HG03108 (cell line): ENCODE data around the gene C22orf42.
"Not testable (repeated sequence)": the region's sequence is repeated elsewhere in the genome, so short reads cannot be mapped to it uniquely, and the experiment has no call there.

Experiments used
- ATAC-seq: cut with Tn5 transposase; IDR thresholded peaks from one replicate; pipeline ENCODE4 v1.9.1; 2021; ENCODE audit warnings: moderate library complexity; ENCODE audit not compliant: unreplicated experiment

The C22orf42 gene

GRCh38 chr22:32185821-32186220 is 26.7 kb upstream of the C22orf42 start:
- no peak for ATAC-seq

- no peak for ATAC-seq
Observed at GRCh38 chr22:32183625-32184024, 24.5 kb upstream of the C22orf42 start.

GRCh38 chr22:32181043-32181442 is 21.9 kb upstream of the C22orf42 start:
- ATAC-seq, result no peak

GRCh38 chr22:32177221-32177765 is 18.2 kb upstream of the C22orf42 start:
- ATAC-seq, result no peak

GRCh38 chr22:32175683-32176644 is 16.9 kb upstream of the C22orf42 start:
- ATAC-seq, result no peak

GRCh38 chr22:32175115-32175514 is 16.0 kb upstream of the C22orf42 start:
- no peak for ATAC-seq

GRCh38 chr22:32165681-32166080 is 6.6 kb upstream of the C22orf42 start:
- ATAC-seq, result no peak

DNA sequence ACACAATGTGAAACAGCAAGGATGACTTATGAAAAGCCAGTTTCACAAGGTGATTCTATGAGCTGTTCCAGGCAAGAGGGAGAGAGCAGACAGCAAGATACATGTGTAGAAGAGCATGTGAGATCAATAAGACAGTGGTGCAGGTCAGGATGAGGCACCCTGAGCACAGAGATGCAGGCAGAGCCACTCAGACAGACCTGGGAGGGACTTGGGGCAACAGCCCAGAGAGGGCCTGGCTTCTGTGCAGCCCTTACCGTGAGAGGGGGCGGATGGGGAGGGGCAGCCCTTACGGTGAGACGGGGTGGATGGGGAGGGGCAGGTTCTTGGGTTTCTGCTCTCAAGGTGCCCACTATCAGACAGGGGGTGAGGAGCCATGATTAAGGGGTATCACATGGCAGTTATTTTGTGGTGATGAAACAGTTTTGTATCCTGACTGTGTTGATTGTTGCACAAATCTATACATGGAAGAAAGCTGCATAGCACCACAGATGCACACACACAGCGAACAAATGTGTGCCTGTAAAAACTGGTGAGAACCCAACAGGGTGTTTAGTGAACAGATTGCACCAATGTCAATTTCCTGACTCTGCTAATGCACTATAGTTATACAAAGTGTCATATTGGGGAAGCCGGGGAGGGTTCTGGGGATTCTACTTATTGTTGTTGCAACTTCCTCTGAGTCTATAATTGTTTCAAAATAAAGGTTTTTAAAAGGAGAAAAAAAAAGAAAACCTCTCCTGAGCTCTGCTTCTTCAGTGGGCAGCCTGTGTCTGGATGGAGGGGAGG is 5.2 kb upstream of the C22orf42 start:
- ATAC-seq, result no peak

DNA sequence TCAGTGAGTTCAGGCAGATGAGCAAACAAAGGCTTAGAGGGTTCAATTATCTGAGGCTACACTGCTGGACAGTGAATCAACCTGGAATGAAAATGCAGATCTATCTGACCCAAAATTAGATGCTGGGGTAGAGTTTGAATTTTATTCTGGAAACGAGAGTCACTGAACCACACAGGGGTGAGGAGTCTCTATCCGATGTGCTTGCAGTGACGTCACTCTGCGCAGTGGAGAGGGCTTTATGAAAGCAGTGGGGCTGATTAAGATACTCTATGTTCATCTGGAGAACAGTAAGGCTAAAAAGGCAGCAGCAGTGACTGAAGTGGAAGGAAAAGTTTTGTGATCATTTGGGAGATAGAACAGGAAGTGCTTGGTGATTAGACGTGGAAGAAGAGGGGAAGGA is 1.3 kb upstream of the C22orf42 start:
- ATAC-seq, result not testable (repeated sequence)

- ATAC-seq, result not testable (repeated sequence)
Observed at GRCh38 chr22:32157632-32158031, 1.5 kb downstream of the C22orf42 start.

DNA sequence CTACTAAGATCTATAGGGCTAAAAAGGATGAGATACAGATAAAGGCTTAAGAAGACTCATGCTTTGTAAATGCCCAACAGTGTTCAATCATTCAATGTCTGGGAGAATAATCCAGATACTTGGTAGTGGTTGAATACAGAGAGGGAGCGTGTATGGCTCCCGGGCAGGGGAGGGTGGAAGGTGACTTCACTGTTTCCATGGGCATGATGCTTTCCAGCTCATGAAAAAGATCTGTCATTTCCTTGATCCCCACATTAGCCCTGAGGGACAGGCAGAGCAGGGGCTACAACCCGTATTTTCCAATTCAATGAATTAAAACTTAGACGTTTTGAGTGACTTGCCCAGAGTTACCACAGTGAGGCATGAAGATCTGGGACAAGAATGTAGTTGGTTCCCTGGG is 4.4 kb downstream of the C22orf42 start:
- not testable (repeated sequence) for ATAC-seq

- ATAC-seq, result not testable (repeated sequence)
Observed at GRCh38 chr22:32151641-32152040, 7.5 kb downstream of the C22orf42 start.

GRCh38 chr22:32150647-32151046 is 8.5 kb downstream of the C22orf42 start:
- ATAC-seq, result not testable (repeated sequence)

GRCh38 chr22:32148372-32148771 is 10.7 kb downstream of the C22orf42 start:
- ATAC-seq, result not testable (repeated sequence)

GRCh38 chr22:32147128-32147527 is 12.0 kb downstream of the C22orf42 start:
- not testable (repeated sequence) for ATAC-seq

GRCh38 chr22:32144496-32145274 is 14.4 kb downstream of the C22orf42 start:
- ATAC-seq, result no peak

GRCh38 chr22:32142600-32142999 is 16.5 kb downstream of the C22orf42 start:
- no peak for ATAC-seq

- not testable (repeated sequence) for ATAC-seq
Observed at GRCh38 chr22:32140688-32141087, 18.4 kb downstream of the C22orf42 start.

DNA sequence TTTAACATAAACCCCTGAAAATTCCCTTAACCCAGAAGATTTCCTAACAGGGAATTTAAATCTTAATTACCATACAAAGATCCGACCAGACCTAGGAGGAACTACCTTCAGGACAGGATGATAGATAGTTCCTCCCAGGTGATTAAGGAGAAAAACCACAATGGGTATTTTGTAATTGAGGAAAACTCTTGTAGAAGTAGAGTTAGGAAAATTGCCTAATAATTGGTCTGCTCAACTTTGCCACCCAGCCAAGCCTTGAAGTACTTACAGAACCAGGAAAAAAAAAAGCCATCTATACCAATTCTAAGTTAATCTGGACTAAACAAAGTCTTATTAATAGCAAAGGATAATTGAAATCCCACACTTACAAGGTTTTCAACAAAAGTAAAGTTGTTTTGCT is 20.5 kb downstream of the C22orf42 start:
- ATAC-seq, result not testable (repeated sequence)

DNA sequence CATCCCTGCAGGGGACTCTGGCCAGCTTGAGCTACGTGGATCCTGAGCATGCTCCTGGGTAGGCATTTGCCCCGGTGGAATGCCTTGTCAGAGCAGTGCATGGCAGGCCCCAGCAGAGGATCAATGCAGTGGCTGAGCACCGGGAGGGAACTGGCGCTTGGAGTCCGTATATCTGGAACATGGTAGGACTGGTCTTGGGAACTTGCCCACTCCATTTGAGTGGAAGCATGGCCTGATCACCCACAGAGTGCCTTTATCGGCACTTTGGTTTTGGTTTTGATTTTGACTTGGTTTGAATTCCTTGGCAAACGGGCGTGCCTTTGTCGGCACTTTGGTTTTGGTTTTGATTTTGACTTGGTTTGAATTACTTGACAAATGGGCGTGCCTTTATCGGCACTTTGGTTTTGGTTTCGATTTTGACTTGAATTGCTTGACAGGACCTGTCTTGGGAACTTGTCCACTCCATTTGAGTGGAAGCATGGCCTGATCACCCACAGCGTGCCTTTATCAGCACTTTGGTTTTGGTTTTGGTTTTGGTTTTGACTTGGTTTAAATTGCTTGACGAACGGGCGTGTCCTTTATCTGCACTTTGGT is 21.3 kb downstream of the C22orf42 start:
- ATAC-seq, result not testable (repeated sequence)
